Keratinocyte (primary cell): Measurements from ENCODE around the gene DUSP16. TPM values are rescaled to one million over a fixed set of nuclear protein-coding genes. Genes with fewer than 3 reads are reported as not detected.

Source experiments
- DNase-seq: peaks from one replicate; pipeline ENCODE4 v3.0.0-alpha.2; 2011; ENCODE audit warnings: low read depth, missing footprints, low spot score
- FAIRE-seq: peaks from 2 replicates; lab custom pipeline; 2011; peaks lifted over from hg19 to GRCh38; lab: Jason Lieb, UNC
- H2AFZ ChIP-seq: 2 replicates; pipeline ENCODE4 v1.6.0; 2012; ENCODE audit warnings: low read length, control low read depth, inconsistent platforms; ENCODE audit not compliant: control insufficient read depth
- H3K27ac ChIP-seq: 2 replicates; pipeline ENCODE4 v1.5.1; 2011; ENCODE audit warnings: low read length; ENCODE audit not compliant: control insufficient read depth, insufficient read depth
- H3K27me3 ChIP-seq: 3 replicates; pipeline ENCODE4 v1.6.0; 2011; ENCODE audit warnings: low read length; ENCODE audit not compliant: control insufficient read depth, insufficient read depth; ENCODE audit errors: extremely low read depth
- H3K36me3 ChIP-seq, 2 experiments: 2 replicates in 1 of 2; 3 replicates in 1 of 2; pipeline ENCODE4 v1.5.1; 2011; ENCODE audit warnings: low read length in 2 of 2, mild to moderate bottlenecking in 1 of 2; ENCODE audit not compliant: control insufficient read depth in 2 of 2, insufficient read depth in 2 of 2; ENCODE audit errors: extremely low read depth in 1 of 2
- H3K4me1 ChIP-seq: 3 replicates; pipeline ENCODE4 v1.5.1; 2011; ENCODE audit warnings: low read length; ENCODE audit not compliant: control insufficient read depth, insufficient read depth; ENCODE audit errors: extremely low read depth
- H3K4me2 ChIP-seq: 3 replicates; pipeline ENCODE4 v1.6.0; 2011; ENCODE audit warnings: low read depth, low read length; ENCODE audit not compliant: control insufficient read depth, insufficient read depth; ENCODE audit errors: extremely low read depth
- H3K4me3 ChIP-seq, 3 experiments: fragments of 200-600 bp in 1 of 3; sonication (generic) in 1 of 3; 2 replicates in 2 of 3; 3 replicates in 1 of 3; pipeline ENCODE4 v1.5.1; 2011 to 2016; ENCODE audit warnings: low read length in 3 of 3, mild to moderate bottlenecking in 3 of 3, control low read depth in 2 of 3, inconsistent platforms in 1 of 3, low read depth in 1 of 3, mixed read lengths in 1 of 3, mixed run types in 1 of 3, moderate library complexity in 1 of 3; ENCODE audit not compliant: control insufficient read depth in 2 of 3, insufficient read depth in 2 of 3; ENCODE audit errors: extremely low read depth in 1 of 3
- H3K79me2 ChIP-seq: 2 replicates; pipeline ENCODE4 v1.6.0; 2012; ENCODE audit warnings: low read length; ENCODE audit not compliant: control insufficient read depth, insufficient read depth
- H3K9ac ChIP-seq: 3 replicates; pipeline ENCODE4 v1.6.0; 2011; ENCODE audit warnings: low read length; ENCODE audit not compliant: control insufficient read depth, insufficient read depth; ENCODE audit errors: extremely low read depth
- H3K9me1 ChIP-seq: 3 replicates; pipeline ENCODE4 v1.6.0; 2011; ENCODE audit warnings: low read length; ENCODE audit not compliant: control insufficient read depth, insufficient read depth; ENCODE audit errors: extremely low read depth
- H3K9me3 ChIP-seq: 2 replicates; pipeline ENCODE4 v1.5.1; 2012; ENCODE audit warnings: low read depth, low read length; ENCODE audit not compliant: control insufficient read depth
- H4K20me1 ChIP-seq: 3 replicates; pipeline ENCODE4 v1.6.0; 2011; ENCODE audit warnings: low read length; ENCODE audit not compliant: control insufficient read depth, insufficient read depth; ENCODE audit errors: extremely low read depth
- EZH2 ChIP-seq: IDR thresholded peaks from one replicate; pipeline ENCODE4 v1.6.1; 2012; ENCODE audit warnings: inconsistent platforms, mild to moderate bottlenecking, low read length, moderate library complexity
- dilution Hi-C: fragments of 300-500 bp; cut with MboI; formaldehyde crosslinking; loops from one replicate; pipeline ENCODE4 v1.7.0; 2020; ENCODE audit warnings: low sequenced_read_pairs; ENCODE audit not compliant: extremely low pct_ligation_motif_present
- polyA plus RNA-seq, 5 experiments: library from polyadenylated mRNA; depleted of rRNA in 3 of 5; stranded (reverse) in 3 of 5; stranded (forward) in 1 of 5; unstranded in 1 of 5; fragments of >200 nt; gene quantifications; 1 replicate in 1 of 5; 2 replicates in 3 of 5; 3 replicates in 1 of 5; pipeline versions ENCODE4 v1.2.1 to v1.2.3, GENCODE V29; 2011 to 2012; ENCODE audit warnings: missing spikeins in 2 of 5, low read depth in 1 of 5, low replicate concordance in 1 of 5
- TF ChIP-seq, protein P1 (sequence below), 3 experiments: IDR thresholded peaks in 1 of 3; conservative IDR thresholded peaks in 1 of 3; optimal IDR thresholded peaks in 1 of 3; 2 replicates in 2 of 3; 3 replicates in 1 of 3; pipeline versions ENCODE3 to v1.5.1; 2011; ENCODE audit warnings: low read length in 3 of 3, mild to moderate bottlenecking in 3 of 3, moderate library complexity in 2 of 3, control low read depth in 1 of 3, inconsistent platforms in 1 of 3; ENCODE audit not compliant: insufficient read depth in 2 of 3; ENCODE audit errors: extremely low read depth in 1 of 3

The DUSP16 gene
- polyA plus RNA-seq, 1 donor (not counting 4 experiments of a cell fraction or from before 2014, with no cell fraction given), result 9.3 TPM

DNA sequence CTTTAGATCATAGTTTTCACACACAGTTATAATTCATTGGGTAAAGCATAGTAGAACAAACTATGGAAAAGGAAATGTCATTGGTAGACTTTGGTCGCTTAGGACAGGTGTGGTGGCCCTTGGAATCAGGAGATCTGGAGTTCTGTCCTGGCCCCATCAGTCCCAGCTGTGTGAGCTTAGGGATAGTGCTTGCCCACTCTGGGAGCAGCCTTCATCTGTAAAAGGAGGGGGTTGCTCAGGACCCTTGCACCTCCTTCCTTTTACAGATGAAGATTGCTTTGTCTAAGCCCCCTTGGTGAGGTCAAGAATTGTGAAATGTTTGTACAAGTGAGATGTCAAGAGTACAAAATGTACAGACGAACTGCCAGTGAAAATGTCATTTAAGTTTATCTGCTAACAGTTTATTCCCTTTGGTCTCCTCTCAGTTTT is 112.6 kb downstream of the DUSP16 start:
- dilution Hi-C loops, result no loop called here
- no peaks in the 10 kb centered on the region for H3K36me3 ChIP-seq
- no peaks in the 10 kb centered on the region for H3K27me3 ChIP-seq
- no peak overlapping the region for H3K27ac ChIP-seq
- DNase-seq (no peak), FAIRE-seq (no peak)
- H3K9me1 ChIP-seq, result no peaks in the 10 kb centered on the region
- no peak overlapping the region for H3K9ac ChIP-seq
- H3K79me2 ChIP-seq, result no peaks in the 10 kb centered on the region
- H4K20me1 ChIP-seq, result no peaks in the 10 kb centered on the region
- H3K4me3 ChIP-seq, result no peak overlapping the region
- no peak overlapping the region for H2AFZ ChIP-seq
- H3K4me1 ChIP-seq, result peaks cover 9% of the 10 kb centered on the region
- TF ChIP-seq, protein P1, sequence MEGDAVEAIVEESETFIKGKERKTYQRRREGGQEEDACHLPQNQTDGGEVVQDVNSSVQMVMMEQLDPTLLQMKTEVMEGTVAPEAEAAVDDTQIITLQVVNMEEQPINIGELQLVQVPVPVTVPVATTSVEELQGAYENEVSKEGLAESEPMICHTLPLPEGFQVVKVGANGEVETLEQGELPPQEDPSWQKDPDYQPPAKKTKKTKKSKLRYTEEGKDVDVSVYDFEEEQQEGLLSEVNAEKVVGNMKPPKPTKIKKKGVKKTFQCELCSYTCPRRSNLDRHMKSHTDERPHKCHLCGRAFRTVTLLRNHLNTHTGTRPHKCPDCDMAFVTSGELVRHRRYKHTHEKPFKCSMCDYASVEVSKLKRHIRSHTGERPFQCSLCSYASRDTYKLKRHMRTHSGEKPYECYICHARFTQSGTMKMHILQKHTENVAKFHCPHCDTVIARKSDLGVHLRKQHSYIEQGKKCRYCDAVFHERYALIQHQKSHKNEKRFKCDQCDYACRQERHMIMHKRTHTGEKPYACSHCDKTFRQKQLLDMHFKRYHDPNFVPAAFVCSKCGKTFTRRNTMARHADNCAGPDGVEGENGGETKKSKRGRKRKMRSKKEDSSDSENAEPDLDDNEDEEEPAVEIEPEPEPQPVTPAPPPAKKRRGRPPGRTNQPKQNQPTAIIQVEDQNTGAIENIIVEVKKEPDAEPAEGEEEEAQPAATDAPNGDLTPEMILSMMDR (optimal IDR thresholded peaks at IDR 0.05 in 1 of 3, IDR thresholded peaks at IDR 0.05 in 1 of 3, conservative IDR thresholded peaks at IDR 0.05 in 1 of 3; ENCODE audit: extremely low read depth in 1 of 3, insufficient read depth in 2 of 3, low read length in 3 of 3), result no peak
- H3K9me3 ChIP-seq, result no peaks in the 10 kb centered on the region
- H3K4me2 ChIP-seq, result no peak overlapping the region

GRCh38 chr12:12449533-12450025 is 113.1 kb downstream of the DUSP16 start:
- Histone ChIP-seq H3K4me2 (no peak overlapping the region), H3K27me3 (no peaks in the 10 kb centered on the region), H3K9me3 (no peaks in the 10 kb centered on the region), H3K4me1 (peaks cover 9% of the 10 kb centered on the region), H3K36me3 (no peaks in the 10 kb centered on the region), H3K4me3 (no peak overlapping the region), H3K9me1 (no peaks in the 10 kb centered on the region), H3K9ac (no peak overlapping the region), H3K79me2 (no peaks in the 10 kb centered on the region), H2AFZ (no peak overlapping the region), H3K27ac (no peak overlapping the region), H4K20me1 (no peaks in the 10 kb centered on the region)
- DNase-seq, result no peak
- no peak for FAIRE-seq
- TF ChIP-seq EZH2, result no peak
- TF ChIP-seq, protein P1 (optimal IDR thresholded peaks at IDR 0.05 in 1 of 3, IDR thresholded peaks at IDR 0.05 in 1 of 3, conservative IDR thresholded peaks at IDR 0.05 in 1 of 3; ENCODE audit: extremely low read depth in 1 of 3, insufficient read depth in 2 of 3, low read length in 3 of 3), result no peak
- dilution Hi-C loops, result no loop called here
